ENCODE measurements around the gene RALBP1.
"Not testable (repeated sequence)": the region's sequence is repeated elsewhere in the genome, so short reads cannot be mapped to it uniquely, and the experiment has no call there.

Gene RALBP1

GRCh38 chr18:9455718-9456511 lies 19.4 kb upstream of the RALBP1 start:
- DNase-seq, result no peak

GRCh38 chr18:9466127-9466526 lies 9.2 kb upstream of the RALBP1 start:
- DNase-seq, result no peak

GRCh38 chr18:9466846-9467245 lies 8.5 kb upstream of the RALBP1 start:
- no peak for DNase-seq

GRCh38 chr18:9468998-9469397 lies 6.3 kb upstream of the RALBP1 start:
- DNase-seq, result no peak

- no peak for DNase-seq
Observed at GRCh38 chr18:9469685-9470084, 5.6 kb upstream of the RALBP1 start.

GRCh38 chr18:9474108-9474982 lies 968 bp upstream of the RALBP1 start:
- no peak for DNase-seq

GRCh38 chr18:9475643-9476591 lies 604 bp downstream of the RALBP1 start:
- DNase-seq, result peak; percentile 57

GRCh38 chr18:9476949-9477348 lies 1.6 kb downstream of the RALBP1 start:
- DNase-seq, result not testable (repeated sequence)

- DNase-seq, result no peak
Observed at GRCh38 chr18:9477509-9477908, 2.2 kb downstream of the RALBP1 start.

- no peak for DNase-seq
Observed at GRCh38 chr18:9478545-9478944, 3.2 kb downstream of the RALBP1 start.

GRCh38 chr18:9482790-9483189 lies 7.5 kb downstream of the RALBP1 start:
- DNase-seq, result no peak

- no peak for DNase-seq
Observed at GRCh38 chr18:9483526-9483925, 8.2 kb downstream of the RALBP1 start.

GRCh38 chr18:9484856-9485255 lies 9.5 kb downstream of the RALBP1 start:
- not testable (repeated sequence) for DNase-seq

GRCh38 chr18:9488538-9488937 lies 13.2 kb downstream of the RALBP1 start:
- no peak for DNase-seq

- no peak for DNase-seq
Observed at GRCh38 chr18:9494778-9495331, 19.5 kb downstream of the RALBP1 start.

- no peak for DNase-seq
Observed at GRCh38 chr18:9495465-9495864, 20.2 kb downstream of the RALBP1 start.

GRCh38 chr18:9495916-9496705 lies 20.8 kb downstream of the RALBP1 start:
- no peak for DNase-seq

- DNase-seq, result peak; percentile 9
Observed at GRCh38 chr18:9506046-9506792, 30.9 kb downstream of the RALBP1 start.

GRCh38 chr18:9507565-9508088 lies 32.3 kb downstream of the RALBP1 start:
- no peak for DNase-seq

- no peak for DNase-seq
Observed at GRCh38 chr18:9508446-9509025, 33.2 kb downstream of the RALBP1 start.

Data from RPMI8226 (cell line).